NCI-H146 (cell line): ENCODE measurements around the gene DGKG.

Experiments
- DNase-seq: peaks from one replicate; lab custom pipeline; 2025; lab: John Stamatoyannopoulos, UW

DGKG gene

GRCh38 chr3:186108106-186108940, 253.7 kb downstream of the DGKG start:
- DNase-seq, result peak; percentile 69

- DNase-seq, result peak; percentile 85
Observed at GRCh38 chr3:186107215-186108105, 254.6 kb downstream of the DGKG start.

- DNase-seq, result no peak
Observed at GRCh38 chr3:186105543-186105942, 256.5 kb downstream of the DGKG start.

GRCh38 chr3:186102687-186103086, 259.3 kb downstream of the DGKG start:
- DNase-seq, result no peak

- no peak for DNase-seq
Observed at GRCh38 chr3:186100398-186100797, 261.6 kb downstream of the DGKG start.

GRCh38 chr3:186099178-186099577, 262.9 kb downstream of the DGKG start:
- DNase-seq, result no peak

GRCh38 chr3:186098740-186099139, 263.3 kb downstream of the DGKG start:
- DNase-seq, result no peak

- DNase-seq, result peak; percentile 98
Observed at GRCh38 chr3:186097663-186098451, 264.2 kb downstream of the DGKG start.

GRCh38 chr3:186097317-186097662, 264.7 kb downstream of the DGKG start:
- no peak for DNase-seq
